ENCODE results near the gene NOX5.

NOX5 gene

DNA sequence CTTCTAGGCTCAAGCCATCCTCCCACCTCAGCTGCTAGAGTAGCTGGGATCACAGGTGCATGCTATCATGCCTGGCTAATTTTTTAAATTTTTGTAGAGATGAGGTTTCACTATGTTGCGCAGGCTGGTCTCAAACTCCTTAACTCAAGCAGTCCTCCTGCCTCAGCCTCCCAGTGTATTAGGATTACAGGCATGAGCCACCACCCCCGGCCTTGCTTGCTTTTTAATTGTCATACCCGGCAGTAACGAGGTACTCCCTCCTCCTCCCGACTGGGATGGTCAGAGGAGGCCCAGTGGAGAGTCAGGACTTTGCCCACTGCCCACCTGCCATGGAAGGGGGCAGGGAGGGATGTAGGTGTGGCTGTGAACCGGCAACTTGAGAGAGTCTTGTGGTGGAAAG, 4.5 kb downstream of the NOX5 start:
- no peak for DNase-seq (ENCODE audit: low read depth)

DNA sequence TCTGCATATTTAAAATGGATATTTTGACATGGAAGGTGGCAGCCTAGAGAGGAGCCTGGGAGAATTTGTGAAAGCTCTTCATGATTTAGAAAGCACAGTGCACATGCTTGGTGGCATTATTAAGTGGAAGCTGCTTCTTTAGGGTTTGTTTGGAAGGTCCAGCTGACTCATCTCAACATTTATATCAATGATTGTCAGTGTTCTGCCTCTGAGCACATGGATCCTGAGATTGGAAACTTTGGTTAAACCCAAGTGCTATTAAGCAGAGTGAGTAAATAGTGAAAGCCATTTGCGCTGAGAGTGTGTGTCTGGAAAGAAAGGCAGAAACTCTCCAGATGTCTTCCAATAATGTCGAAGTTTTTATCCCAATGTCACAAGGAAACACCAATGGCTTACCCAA, 7.4 kb downstream of the NOX5 start:
- no peak for DNase-seq (ENCODE audit: low read depth)

DNA sequence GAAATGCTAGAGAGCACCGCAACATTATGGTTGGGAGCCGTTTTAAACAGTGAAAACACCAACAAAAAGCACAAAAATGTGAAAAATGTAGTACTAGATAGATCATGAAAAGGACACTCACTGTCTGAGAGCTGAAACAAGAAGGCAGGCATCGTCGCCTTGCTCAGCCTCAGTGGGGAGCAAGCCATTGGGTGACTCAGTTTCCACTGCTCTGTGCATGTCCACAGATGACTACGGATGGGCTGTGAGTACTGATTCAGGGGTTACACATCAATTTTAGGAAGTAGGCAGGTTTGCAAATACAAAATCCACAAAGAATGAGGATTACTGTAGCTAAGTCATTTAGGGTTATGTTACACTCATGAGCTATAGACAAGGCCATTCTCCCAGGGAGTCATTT, 10.8 kb downstream of the NOX5 start:
- DNase-seq (ENCODE audit: low read depth) = no peak

DNA sequence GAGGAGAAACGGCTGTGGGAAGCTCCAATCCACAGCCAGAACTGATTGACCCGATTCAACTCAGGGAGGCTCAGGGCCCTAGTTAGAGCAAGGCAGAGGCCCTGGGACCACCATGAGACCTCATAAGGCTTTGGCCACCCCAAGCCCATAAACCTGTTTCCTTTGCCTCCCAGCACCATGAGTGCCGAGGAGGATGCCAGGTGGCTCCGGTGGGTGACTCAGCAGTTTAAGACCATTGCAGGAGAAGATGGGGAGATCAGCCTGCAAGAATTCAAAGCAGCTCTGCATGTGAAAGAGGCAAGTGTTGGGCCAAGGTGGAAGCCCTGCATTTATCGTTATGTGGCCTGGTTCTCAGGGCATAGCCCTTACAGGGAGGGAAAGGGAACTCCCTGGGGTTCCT, 11.9 kb downstream of the NOX5 start:
- DNase-seq (ENCODE audit: low read depth) = no peak

DNA sequence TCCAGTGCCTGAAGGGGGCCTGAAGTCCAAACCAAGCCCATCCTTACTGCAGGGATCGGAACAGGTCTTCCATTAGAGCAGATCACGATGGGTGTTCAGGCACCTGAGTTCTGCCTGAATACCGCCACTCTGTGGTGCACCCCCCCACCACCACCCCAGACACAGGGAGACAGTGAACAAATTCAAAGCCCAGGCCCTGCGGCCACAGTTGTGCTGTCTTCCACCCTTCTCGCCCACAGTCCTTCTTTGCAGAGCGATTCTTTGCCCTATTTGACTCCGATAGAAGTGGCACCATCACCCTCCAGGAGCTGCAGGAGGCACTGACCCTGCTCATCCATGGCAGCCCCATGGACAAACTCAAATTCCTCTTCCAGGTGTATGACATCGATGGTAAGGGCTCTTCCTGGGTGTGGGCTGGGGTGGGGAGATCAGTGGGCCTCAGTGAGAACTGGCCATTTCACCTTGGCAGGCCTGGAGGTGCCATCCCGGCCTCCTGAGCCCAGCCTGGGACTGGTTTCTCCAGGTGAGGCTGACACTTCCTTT, 13.6 kb downstream of the NOX5 start:
- DNase-seq (ENCODE audit: low read depth) = no peak

DNA sequence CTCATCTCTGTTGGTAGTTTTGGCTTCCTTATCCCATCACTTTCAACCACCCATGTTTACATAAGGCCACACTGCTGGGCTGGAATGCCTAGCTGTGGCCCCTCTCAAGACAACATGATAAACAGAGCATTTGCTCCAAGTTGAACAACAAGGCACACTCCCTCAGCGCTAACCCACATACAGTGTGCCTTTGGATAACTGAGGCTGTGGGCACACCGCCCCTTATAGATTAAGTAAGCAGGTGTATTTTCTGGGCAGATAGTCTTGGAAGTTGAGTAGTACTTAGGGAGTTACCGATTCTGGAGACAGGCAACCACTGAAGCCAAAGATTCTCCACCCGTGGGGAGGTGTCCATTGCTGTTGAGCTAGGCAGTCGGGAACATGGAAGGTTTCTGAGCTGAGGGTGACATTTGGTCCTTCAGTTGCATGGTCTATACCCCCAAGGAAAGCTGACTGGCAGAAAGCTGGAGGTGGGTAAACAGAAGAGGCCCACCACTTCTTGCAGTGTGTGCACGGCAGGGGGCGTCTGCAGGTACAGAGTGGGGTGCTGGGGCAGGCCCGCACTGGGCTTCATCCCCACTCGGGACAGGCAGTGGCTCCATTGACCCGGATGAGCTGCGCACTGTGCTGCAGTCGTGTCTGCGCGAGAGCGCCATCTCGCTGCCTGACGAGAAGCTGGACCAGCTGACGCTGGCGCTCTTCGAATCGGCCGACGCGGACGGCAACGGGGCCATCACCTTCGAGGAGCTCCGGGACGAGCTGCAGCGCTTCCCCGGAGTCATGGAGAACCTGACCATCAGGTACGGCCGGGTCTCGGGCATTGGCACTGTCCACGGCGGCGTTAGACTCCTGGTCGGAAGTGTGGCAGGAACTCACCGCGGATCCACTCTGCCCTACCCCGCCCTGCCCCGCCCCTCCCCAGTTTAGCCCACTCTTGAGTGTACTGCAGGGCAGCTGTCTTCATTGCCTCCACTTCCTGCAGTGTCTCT, 16.8 kb downstream of the NOX5 start:
- no peak for DNase-seq (ENCODE audit: low read depth)

DNA sequence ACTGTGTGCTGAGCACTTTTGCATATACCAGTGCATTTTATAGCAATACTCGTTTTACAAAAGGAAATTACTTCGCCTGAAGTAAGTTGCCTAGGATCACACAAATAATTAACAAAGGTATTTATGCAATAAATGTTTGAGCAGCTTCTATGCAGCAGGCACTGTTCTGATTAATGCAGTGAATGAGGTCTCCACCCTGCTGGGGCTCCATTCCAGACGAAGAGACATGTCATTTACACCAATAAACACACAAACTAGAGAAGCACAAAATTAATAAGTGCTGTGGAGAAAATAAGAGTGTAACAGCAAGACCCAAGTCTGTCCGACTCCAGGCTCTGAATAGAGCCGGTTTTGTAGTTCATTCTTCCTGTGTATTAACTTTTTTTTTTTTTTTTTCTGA, 17.5 kb downstream of the NOX5 start:
- DNase-seq (ENCODE audit: low read depth) = no peak

DNA sequence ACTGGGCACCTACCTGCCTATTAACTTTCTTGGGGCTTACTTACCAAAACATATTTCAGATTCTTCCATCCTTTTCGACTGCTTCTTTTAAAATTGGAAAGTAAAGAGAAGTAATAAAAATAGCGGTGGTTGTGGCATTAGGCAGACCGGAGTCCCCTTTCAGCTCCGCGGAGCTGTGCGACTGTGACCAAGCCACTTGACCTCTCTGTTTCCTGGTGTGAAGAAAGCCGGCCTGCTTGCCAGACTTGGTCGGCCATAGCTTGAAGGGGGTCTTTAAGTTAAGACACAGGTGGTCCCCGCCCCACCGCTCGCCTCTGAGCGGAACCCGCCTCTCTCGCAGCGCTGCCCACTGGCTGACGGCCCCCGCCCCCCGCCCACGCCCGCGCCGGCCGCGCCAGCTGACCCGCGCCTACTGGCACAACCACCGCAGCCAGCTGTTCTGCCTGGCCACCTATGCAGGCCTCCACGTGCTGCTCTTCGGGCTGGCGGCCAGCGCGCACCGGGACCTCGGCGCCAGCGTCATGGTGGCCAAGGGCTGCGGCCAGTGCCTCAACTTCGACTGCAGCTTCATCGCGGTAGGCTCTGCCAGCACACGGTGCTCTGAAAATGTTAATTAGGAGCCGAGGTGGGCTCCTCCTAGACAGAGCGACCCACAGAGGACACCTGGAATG, 18.3 kb downstream of the NOX5 start:
- no peak for DNase-seq (ENCODE audit: low read depth)

DNA sequence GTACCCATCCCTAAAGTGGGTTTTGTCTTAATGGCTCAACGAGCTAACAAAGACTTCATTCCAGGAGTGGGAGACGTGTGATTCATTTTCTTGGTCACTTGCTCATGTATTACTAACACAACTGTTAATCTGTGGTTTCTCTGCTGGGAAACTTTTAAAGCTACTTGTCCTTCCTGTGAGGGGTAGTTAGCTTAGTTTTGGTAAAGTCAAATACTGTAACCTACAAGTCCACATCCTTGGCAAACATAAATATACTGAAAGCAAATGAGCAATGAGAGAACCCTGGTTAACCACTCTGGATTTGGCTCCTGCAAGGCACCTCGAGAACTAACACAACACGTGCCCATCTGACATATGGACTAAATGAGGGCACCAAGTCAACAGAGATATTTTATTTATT, 19.9 kb downstream of the NOX5 start:
- no peak for DNase-seq (ENCODE audit: low read depth)

DNA sequence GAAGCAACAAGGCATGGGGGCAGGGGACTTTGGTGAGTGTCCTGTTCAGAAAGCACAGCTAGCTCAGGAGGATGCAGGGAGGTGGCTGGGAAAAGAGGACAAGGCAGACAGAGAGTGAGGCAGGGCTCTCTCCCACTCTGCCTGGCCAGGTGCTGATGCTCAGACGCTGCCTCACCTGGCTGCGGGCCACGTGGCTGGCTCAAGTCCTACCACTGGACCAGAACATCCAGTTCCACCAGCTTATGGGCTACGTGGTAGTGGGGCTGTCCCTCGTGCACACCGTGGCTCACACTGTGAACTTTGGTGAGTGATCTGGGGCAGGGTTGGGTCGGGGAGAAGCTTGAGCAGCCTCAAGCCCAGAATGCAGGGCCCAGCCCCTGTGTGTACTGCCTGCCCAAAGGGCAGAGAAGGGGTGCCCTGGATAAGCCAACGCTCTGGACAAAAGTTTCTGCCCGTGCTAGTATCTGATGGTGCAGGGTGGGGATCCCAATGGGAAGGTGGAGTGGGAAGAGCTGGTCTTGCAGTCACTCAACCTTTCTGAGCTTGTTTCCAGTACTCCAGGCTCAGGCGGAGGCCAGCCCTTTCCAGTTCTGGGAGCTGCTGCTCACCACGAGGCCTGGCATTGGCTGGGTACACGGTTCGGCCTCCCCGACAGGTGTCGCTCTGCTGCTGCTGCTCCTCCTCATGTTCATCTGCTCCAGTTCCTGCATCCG, 20.9 kb downstream of the NOX5 start:
- DNase-seq (ENCODE audit: low read depth) = no peak

DNA sequence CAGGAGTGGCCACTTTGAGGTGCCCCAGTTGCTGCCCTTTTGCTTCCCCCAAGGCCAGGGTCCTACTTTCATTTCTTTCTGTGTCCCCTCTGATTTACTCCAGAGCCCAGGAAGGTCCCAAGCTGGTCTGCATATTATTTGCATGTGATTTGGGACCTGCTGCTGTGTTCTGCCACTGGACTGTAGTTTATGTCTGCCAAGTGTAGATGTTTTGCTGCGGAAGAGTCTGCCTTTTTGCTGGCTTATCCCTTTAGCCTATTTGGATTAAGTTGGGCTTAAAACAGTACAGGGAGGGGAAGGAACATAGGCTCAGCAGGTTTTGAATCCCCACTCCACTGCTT, 21.4 kb downstream of the NOX5 start:
- DNase-seq (ENCODE audit: low read depth) = no peak

DNA sequence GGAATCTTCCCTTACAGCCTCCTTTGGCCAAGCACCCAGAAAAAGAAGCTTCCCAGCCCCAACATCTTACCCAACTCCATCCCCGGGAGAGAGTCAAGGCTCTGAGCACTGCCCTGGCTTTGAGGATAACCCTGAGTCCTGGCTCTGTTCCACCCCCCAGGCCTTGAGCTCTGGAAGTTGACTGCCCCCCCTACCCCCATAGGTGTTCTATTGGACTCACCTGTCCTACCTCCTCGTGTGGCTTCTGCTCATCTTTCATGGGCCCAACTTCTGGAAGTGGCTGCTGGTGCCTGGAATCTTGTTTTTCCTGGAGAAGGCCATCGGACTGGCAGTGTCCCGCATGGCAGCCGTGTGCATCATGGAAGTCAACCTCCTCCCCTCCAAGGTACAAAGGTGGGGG, 22.3 kb downstream of the NOX5 start:
- DNase-seq (ENCODE audit: low read depth) = no peak

DNA sequence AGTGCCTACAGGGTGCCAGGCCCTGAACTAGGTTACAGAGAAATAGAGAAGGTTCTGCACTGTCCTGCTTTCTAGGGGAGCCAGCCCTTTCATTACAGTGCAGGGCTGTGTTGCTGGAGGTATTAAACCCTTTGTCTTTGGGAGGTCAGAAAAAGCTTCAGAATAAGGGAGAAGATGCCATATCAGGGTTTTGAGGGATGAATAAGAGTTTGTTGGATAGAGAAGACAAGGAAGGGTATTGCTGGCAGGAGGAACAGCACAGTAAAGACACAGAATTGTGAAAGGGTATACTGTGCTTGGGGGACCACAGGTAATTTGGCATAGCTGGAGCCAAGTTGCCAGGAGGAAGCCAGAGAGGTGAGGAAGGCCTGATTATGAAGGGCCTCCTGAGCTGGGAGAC, 23.0 kb downstream of the NOX5 start:
- DNase-seq (ENCODE audit: low read depth) = no peak

DNA sequence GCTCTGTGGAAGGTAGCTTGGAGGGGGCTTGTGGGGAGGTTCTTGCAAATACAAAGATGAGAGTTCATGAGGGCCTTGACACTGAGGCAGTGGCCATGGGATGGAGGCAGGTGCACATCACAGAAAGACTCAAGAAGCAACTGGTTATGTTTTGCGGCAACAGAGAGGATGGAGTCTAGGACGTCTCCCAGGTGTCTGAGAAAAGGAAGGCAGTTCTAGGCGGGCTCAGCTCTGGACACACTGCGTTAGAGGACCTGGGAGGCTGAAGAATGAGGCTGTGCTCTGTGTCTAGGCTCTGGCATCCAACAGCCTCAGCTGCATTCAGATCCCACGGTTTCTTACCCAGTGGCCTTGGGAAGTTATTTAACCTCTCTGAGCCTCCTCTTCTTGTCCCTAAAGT, 23.5 kb downstream of the NOX5 start:
- DNase-seq (ENCODE audit: low read depth) = no peak

DNA sequence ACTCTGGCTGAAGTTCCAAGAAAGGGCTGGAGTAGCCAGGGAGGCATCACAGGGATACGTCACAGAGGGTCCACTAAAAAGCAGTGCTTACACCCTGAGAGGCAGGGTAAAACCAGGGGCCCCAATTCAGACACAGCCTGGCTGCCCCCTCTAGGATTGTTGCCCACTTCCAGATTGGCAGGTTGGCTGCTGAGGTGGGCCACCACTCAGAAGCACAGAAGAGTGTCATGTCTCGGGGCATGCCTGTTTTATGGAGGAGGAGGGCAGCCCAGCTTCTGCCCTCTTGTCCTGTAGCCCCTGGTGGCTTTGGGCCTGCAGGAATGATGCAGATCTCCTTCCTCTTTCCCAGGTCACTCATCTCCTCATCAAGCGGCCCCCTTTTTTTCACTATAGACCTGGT, 24.0 kb downstream of the NOX5 start:
- no peak for DNase-seq (ENCODE audit: low read depth)

DNA sequence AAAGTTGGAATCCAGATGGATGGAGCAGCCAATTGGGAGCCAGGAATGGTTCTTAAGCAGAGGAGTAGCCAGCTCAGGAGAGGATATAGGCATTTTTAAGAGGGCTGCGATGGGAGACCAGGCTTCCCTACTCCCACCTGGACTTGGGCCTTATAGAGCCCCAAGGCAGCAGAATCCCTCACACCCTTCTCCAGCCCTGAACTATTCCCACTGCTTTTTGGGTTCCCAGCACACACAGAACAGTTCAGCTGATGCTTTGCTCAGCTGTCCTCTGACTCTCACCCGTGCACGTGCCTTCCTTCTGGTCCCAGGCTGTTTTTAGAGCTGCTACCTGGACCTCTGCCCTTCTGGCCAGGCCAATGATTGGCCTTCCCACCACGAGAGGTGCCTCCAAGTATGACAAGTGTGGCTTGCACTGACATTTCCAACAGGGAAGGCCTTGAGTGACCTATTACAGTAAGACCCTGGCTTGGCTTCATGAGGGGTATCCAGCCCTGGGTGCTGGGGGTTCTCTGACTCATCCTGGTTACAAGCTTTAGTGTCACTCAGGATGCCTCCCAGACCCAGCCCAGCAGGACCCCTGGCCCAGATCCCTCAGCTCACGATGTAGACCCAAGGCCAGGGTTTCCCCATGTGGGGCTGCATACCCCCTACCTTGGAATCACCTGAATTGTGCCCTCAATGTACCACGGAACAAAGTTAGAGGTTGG, 25.2 kb downstream of the NOX5 start:
- DNase-seq (ENCODE audit: low read depth) = no peak

DNA sequence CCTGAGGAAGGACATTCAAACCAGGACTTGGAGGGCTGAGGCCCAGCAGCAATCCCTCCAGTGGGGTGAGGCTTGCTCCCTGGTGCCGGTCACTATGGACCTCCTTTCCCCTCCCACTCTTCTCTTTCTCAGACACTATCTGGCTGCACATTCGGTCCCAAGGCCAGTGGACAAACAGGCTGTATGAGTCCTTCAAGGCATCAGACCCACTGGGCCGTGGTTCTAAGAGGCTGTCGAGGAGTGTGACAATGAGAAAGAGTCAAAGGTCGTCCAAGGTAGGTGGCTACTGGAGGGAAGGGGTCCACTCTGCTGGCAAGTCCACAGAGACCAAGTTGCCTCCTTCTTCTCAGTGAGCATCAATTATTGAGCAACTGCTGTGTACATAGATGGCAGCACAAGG, 28.0 kb downstream of the NOX5 start:
- no peak for DNase-seq (ENCODE audit: low read depth)

DNA sequence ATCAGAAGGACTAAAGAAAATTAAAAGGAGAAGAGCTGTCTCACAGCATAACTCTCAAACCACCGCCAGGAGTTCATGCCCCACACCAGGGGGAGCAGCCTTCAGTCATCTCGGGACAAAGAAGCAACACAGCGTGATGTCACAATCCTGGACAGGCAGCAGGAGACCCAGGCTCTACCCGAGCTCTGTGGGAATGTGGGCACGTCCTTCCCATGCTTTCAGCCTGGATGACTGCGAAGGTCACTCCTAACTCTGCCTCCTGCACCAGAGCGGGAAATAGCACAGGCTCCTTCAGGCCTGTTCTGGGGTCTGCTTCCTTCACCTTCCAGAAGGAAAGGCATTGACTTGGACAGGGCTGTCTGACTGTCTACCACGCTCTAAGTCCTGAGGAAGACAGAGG, 31.3 kb downstream of the NOX5 start:
- no peak for DNase-seq (ENCODE audit: low read depth)

DNA sequence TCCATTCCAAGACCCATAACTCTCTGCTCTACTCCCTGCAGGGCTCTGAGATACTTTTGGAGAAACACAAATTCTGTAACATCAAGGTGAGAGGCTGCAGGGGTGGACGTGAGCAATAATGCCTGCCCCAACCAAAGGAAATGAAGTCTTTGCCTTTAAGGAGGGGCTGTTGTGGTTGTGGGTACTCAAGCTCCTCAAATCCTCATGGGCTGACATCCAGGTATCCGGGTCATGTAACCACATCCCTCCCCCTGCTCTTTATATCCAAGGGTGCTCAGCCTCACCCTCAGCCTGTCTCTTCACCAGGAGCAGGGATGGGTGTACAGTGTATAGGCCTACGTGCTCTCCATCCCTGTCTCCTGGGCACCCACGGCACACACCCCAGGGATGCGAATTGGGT, 32.3 kb downstream of the NOX5 start:
- DNase-seq (ENCODE audit: low read depth) = no peak

DNA sequence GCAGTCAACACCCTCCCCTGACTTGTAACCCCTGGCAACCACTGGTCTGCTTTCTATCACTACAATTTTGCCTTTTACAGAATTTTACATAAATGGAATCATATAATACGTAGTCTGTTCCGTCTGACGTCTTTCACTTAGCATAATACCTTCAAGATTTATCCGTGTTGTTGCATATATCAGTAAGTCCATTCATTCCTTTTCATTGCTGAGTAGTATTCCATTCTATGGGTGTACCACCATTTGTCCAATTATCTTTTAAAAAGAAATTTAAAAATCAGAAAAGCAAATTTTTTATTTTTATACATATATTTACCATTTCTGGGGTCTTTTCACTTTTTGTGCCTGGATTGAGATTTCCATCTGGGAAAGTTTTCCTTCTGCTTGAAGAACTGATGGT, 35.5 kb downstream of the NOX5 start:
- no peak for DNase-seq (ENCODE audit: low read depth)

DNA sequence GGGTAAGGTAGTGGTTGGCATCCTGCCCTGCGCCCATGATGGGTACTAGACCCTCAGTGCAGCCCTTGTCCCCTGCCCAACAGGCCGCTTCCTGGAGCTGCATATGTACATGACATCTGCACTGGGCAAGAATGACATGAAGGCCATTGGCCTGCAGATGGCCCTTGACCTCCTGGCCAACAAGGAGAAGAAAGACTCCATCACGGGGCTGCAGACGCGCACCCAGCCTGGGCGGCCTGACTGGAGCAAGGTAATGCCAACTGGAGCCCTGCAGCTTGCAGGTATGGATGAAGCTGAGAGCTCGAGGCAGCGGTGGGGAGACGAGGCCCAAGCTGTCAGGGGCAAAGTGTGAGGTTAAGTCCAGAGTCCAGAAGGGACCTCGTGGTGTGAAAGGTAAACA, 40.8 kb downstream of the NOX5 start:
- DNase-seq (ENCODE audit: low read depth) = no peak

DNA sequence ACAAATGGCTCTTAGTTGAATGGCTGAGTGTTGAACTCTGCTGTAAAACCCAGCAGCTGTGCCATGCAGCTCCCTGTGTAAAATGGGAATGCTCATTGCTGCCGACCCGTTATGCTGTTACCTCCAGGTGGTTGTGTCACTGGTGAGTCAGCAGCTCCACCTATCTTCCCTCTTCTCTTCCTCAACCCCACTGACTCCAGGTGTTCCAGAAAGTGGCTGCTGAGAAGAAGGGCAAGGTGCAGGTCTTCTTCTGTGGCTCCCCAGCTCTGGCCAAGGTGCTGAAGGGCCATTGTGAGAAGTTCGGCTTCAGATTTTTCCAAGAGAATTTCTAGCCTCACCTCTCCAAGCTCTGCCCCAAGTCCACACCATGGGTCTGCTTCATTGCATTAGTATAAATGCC, 41.9 kb downstream of the NOX5 start:
- DNase-seq (ENCODE audit: low read depth) = no peak
